Measurements from ENCODE around the gene DRC1.

Gene DRC1

DNA sequence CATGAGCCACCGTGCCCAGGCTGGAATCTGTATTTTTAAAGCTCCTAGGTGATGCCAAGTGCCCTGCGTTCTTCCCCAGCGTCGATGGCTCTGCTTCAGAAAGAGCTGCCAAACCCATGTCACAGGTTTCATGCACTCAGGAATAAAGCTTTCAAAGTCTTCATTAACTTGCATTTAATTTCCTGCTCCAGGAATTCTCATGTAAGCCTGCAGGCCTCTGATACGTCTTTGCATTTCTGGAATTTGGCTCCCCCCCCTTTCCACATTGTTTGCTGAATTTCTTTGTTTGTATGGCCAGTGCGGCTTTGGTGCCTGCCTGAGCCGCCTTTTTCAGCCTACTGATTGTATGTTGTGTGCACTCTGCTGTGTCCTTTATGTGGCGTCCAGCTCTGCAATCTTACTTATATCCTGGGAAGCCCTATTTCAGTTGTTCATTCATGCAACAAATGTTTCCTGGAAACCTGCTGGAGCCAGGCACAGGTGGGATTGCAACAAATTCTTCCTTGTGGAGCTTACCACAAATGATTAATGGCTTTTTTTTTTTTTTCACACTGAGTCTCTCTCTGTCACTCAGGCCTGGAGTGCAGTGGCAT lies 94.1 kb downstream of the DRC1 start:
- TF ChIP-seq, protein P1, sequence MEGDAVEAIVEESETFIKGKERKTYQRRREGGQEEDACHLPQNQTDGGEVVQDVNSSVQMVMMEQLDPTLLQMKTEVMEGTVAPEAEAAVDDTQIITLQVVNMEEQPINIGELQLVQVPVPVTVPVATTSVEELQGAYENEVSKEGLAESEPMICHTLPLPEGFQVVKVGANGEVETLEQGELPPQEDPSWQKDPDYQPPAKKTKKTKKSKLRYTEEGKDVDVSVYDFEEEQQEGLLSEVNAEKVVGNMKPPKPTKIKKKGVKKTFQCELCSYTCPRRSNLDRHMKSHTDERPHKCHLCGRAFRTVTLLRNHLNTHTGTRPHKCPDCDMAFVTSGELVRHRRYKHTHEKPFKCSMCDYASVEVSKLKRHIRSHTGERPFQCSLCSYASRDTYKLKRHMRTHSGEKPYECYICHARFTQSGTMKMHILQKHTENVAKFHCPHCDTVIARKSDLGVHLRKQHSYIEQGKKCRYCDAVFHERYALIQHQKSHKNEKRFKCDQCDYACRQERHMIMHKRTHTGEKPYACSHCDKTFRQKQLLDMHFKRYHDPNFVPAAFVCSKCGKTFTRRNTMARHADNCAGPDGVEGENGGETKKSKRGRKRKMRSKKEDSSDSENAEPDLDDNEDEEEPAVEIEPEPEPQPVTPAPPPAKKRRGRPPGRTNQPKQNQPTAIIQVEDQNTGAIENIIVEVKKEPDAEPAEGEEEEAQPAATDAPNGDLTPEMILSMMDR (IDR thresholded peaks at IDR 0.05; ENCODE audit: insufficient read depth, low read length), result no peak
- TF ChIP-seq SPI1 (IDR thresholded peaks at IDR 0.05; ENCODE audit: borderline replicate concordance, low read depth) (no peak), POLR2AphosphoS5 (IDR thresholded peaks at IDR 0.05; ENCODE audit: low read depth) (no peak), GABPA (IDR thresholded peaks at IDR 0.05; ENCODE audit: low read depth) (no peak)
- TF ChIP-seq, protein P2, sequence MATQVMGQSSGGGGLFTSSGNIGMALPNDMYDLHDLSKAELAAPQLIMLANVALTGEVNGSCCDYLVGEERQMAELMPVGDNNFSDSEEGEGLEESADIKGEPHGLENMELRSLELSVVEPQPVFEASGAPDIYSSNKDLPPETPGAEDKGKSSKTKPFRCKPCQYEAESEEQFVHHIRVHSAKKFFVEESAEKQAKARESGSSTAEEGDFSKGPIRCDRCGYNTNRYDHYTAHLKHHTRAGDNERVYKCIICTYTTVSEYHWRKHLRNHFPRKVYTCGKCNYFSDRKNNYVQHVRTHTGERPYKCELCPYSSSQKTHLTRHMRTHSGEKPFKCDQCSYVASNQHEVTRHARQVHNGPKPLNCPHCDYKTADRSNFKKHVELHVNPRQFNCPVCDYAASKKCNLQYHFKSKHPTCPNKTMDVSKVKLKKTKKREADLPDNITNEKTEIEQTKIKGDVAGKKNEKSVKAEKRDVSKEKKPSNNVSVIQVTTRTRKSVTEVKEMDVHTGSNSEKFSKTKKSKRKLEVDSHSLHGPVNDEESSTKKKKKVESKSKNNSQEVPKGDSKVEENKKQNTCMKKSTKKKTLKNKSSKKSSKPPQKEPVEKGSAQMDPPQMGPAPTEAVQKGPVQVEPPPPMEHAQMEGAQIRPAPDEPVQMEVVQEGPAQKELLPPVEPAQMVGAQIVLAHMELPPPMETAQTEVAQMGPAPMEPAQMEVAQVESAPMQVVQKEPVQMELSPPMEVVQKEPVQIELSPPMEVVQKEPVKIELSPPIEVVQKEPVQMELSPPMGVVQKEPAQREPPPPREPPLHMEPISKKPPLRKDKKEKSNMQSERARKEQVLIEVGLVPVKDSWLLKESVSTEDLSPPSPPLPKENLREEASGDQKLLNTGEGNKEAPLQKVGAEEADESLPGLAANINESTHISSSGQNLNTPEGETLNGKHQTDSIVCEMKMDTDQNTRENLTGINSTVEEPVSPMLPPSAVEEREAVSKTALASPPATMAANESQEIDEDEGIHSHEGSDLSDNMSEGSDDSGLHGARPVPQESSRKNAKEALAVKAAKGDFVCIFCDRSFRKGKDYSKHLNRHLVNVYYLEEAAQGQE (IDR thresholded peaks at IDR 0.05; ENCODE audit: insufficient replicate concordance, low read depth), result no peak
- Histone ChIP-seq H3K27ac (replicated peaks) (no peak overlapping the region), H3K4me3 (replicated peaks; ENCODE audit: insufficient read depth, low read length) (no peak overlapping the region), H3K27me3 (ENCODE audit: insufficient read depth, poor library complexity, severe bottlenecking) (peaks cover 9% of the 10 kb centered on the region)
- DNase-seq (ENCODE audit: low read depth in 1 of 2, low spot score in 1 of 2), result no peak

- DNase-seq (ENCODE audit: low read depth in 1 of 2, low spot score in 1 of 2), result no peak
- Histone ChIP-seq H3K27ac (replicated peaks) (no peak overlapping the region), H3K27me3 (ENCODE audit: insufficient read depth, poor library complexity, severe bottlenecking) (peaks cover 9% of the 10 kb centered on the region), H3K4me3 (replicated peaks; ENCODE audit: insufficient read depth, low read length) (no peak overlapping the region)
- TF ChIP-seq POLR2AphosphoS5 (IDR thresholded peaks at IDR 0.05; ENCODE audit: low read depth) (no peak), SPI1 (IDR thresholded peaks at IDR 0.05; ENCODE audit: borderline replicate concordance, low read depth) (no peak)
- TF ChIP-seq, protein P2 (IDR thresholded peaks at IDR 0.05; ENCODE audit: insufficient replicate concordance, low read depth), result no peak
These were observed 98.7 kb downstream of the DRC1 start for GRCh38 chr2:26500406-26500805.

GRCh38 chr2:26503231-26503880 lies 101.6 kb downstream of the DRC1 start:
- TF ChIP-seq, protein P1 (IDR thresholded peaks at IDR 0.05; ENCODE audit: insufficient read depth, low read length), result peak; percentile 95
- no peak for TF ChIP-seq GABPA (IDR thresholded peaks at IDR 0.05; ENCODE audit: low read depth)
- no peak for TF ChIP-seq POLR2AphosphoS5 (IDR thresholded peaks at IDR 0.05; ENCODE audit: low read depth)
- TF ChIP-seq, protein P2 (IDR thresholded peaks at IDR 0.05; ENCODE audit: insufficient replicate concordance, low read depth), result no peak
- no peak for TF ChIP-seq SPI1 (IDR thresholded peaks at IDR 0.05; ENCODE audit: borderline replicate concordance, low read depth)
- H3K4me3 ChIP-seq (replicated peaks; ENCODE audit: insufficient read depth, low read length), result peak overlapping the region; percentile 57
- H3K27me3 ChIP-seq (ENCODE audit: insufficient read depth, poor library complexity, severe bottlenecking), result peaks cover 3% of the 10 kb centered on the region
- peak; percentile 70 to 79 for DNase-seq (ENCODE audit: low read depth in 1 of 2, low spot score in 1 of 2)
- H3K27ac ChIP-seq (replicated peaks), result no peak overlapping the region

Data from HL-60 (cell line).